Upper lobe of left lung (tissue), 6 donors: ENCODE results near the gene MCTP1. TPM values are rescaled to one million over a fixed set of nuclear protein-coding genes. Genes with fewer than 3 reads are reported as not detected.
A peak's percentile ranks its signal among the peaks of the same experiment; 100 is the strongest.

Experiments used
- ATAC-seq, 2 donors: fragments of 200-7000 bp; cut with Tn5 transposase; one replicate each; pipeline ENCODE4 v1.9.1; 2022; ENCODE audit warnings: mild to moderate bottlenecking in 2 of 2, moderate library complexity in 2 of 2; ENCODE audit not compliant: low FRiP score in 2 of 2
- DNase-seq, 2 donors: peaks; one replicate each; pipeline ENCODE4 v3.0.0-alpha.2; 2019 to 2020
- H3K27ac ChIP-seq, 4 donors: fragments of 200-600 bp; sonication (generic); one replicate each; pipeline ENCODE4 v1.5.1; 2016 to 2019
- H3K27me3 ChIP-seq, 4 donors: fragments of 200-600 bp; sonication (generic); one replicate each; pipeline ENCODE4 v1.5.1; 2017 to 2019
- H3K36me3 ChIP-seq, 4 donors: fragments of 200-600 bp; sonication (generic); one replicate each; pipeline ENCODE4 v1.5.1; 2016 to 2019
- H3K4me1 ChIP-seq, 4 donors: fragments of 200-600 bp; sonication (generic); one replicate each; pipeline ENCODE4 v1.5.1; 2018 to 2019
- H3K4me3 ChIP-seq, 4 donors: fragments of 200-600 bp; sonication (generic); one replicate each; pipeline ENCODE4 v1.5.1; 2017 to 2019; ENCODE audit warnings: mild to moderate bottlenecking in 2 of 4, moderate library complexity in 1 of 4
- H3K9me3 ChIP-seq, 4 donors: fragments of 200-600 bp; sonication (generic); one replicate each; pipeline ENCODE4 v1.5.1; 2018 to 2019
- CTCF ChIP-seq, 6 experiments: fragments of 450-650 bp in 4 of 6; fragments of 200-600 bp in 2 of 6; sonication (generic) in 2 of 6; IDR thresholded peaks; one replicate each; pipeline ENCODE4 v1.5.1; 2016 to 2019; ENCODE audit warnings: antibody characterized with exemption in 6 of 6
- EP300 ChIP-seq, 4 donors: sonication (generic); formaldehyde crosslinking; IDR thresholded peaks; one replicate each; pipeline ENCODE4 v1.5.1; 2017; ENCODE audit warnings: antibody characterized with exemption in 4 of 4, control low read depth in 2 of 4
- POLR2A ChIP-seq, 4 donors: fragments of 450-650 bp; IDR thresholded peaks; one replicate each; pipeline ENCODE4 v1.5.1; 2016 to 2017; ENCODE audit warnings: antibody characterized with exemption in 4 of 4, mild to moderate bottlenecking in 2 of 4
- POLR2AphosphoS5 ChIP-seq, 2 donors: sonication (generic); formaldehyde crosslinking; IDR thresholded peaks; one replicate each; pipeline ENCODE4 v1.5.1; 2017; ENCODE audit warnings: antibody characterized with exemption in 2 of 2
- WGBS, 2 donors: methylation state at CpG; one replicate each; pipeline ENCODE4 v1.1.5; 2017 to 2018; 5-methylcytosine and 5-hydroxymethylcytosine counted together
- total RNA-seq, 6 donors: library from RNA; depleted of rRNA in 4 of 6; stranded (reverse); fragments of >200 nt in 4 of 6; gene quantifications; one replicate each; pipeline versions ENCODE4 v1.1.0 to v1.2.1, GENCODE V29; 2016 to 2021
- donor health status: DM: no; HTN: no; CAD: no; lungs with moderate emphysema.
- donor health status: DM: no; HTN: yes; CAD: no; lungs with severe emphysema.

The MCTP1 gene
- total RNA-seq, 6 donors from 2014 or later = 30.4 to 43.8 (median 38.3) TPM

DNA sequence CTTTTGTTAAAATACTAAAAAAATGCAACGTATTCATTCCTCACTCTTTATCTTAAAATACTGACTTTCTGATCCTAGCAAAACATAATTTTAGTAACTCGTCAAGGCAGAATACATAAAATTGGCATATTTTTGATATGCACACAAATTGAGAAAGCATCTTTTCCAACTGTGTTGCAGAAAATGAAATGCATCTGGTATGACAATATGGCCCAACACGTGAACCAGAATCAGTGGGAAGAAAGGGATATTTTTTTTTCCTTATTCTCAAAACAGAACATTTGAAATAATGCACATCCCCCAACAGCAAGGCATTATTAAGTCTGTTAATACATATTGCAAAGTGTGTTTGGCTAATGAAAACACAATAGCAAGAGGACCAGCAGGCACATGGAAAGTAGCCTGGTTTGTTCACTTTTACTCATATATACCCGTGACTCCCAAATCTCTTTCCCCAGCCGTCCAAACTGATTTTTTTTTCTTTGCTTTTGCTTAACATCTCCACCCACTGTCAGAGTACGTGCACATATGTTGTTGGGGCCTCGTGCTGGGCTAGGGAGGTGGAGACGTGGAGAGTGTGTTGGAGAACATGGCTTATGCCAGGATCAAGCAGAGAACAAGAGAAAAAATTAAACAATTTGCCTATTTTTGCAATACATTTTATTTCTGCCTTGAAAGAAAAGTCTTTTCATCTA lies 4.3 kb downstream of the MCTP1 start:
- no peak for DNase-seq
- Histone ChIP-seq H3K27ac (no peak overlapping the region), H3K27me3 (peaks cover 0 to 28% (median 9%) of the 10 kb centered on the region in 4 donors), H3K4me3 (no peak overlapping the region), H3K9me3 (no peaks in the 10 kb centered on the region), H3K36me3 (no peaks in the 10 kb centered on the region), H3K4me1 (peaks cover 20 to 26% (median 23%) of the 10 kb centered on the region in 4 donors)
- TF ChIP-seq POLR2A (IDR thresholded peaks at IDR 0.05) = no peak
- TF ChIP-seq POLR2AphosphoS5 (IDR thresholded peaks at IDR 0.05) = no peak
- TF ChIP-seq EP300 (IDR thresholded peaks at IDR 0.05) = no peak
- no peak for TF ChIP-seq CTCF (IDR thresholded peaks at IDR 0.05)
- WGBS, 2 donors = 61 to 70% methylated on average over 8 of the region's 8 CpGs
- ATAC-seq = no peak

- DNase-seq = no peak
- 52 to 66% methylated on average over 5 of the region's 5 CpGs for WGBS, 2 donors
- no peak for TF ChIP-seq CTCF (IDR thresholded peaks at IDR 0.05)
- TF ChIP-seq EP300 (IDR thresholded peaks at IDR 0.05) = no peak
- TF ChIP-seq POLR2AphosphoS5 (IDR thresholded peaks at IDR 0.05) = no peak
- TF ChIP-seq POLR2A (IDR thresholded peaks at IDR 0.05) = no peak
- no peak overlapping the region for H3K4me3 ChIP-seq
- peak in 1 of 2 donors; percentile 40 for ATAC-seq
- H3K27me3 ChIP-seq = no peaks in the 10 kb centered on the region
- no peaks in the 10 kb centered on the region for H3K4me1 ChIP-seq
- H3K27ac ChIP-seq = no peak overlapping the region
- no peaks in the 10 kb centered on the region for H3K36me3 ChIP-seq
- H3K9me3 ChIP-seq = no peaks in the 10 kb centered on the region
These were observed 10.9 kb downstream of the MCTP1 start for GRCh38 chr5:95274011-95274410.

DNA sequence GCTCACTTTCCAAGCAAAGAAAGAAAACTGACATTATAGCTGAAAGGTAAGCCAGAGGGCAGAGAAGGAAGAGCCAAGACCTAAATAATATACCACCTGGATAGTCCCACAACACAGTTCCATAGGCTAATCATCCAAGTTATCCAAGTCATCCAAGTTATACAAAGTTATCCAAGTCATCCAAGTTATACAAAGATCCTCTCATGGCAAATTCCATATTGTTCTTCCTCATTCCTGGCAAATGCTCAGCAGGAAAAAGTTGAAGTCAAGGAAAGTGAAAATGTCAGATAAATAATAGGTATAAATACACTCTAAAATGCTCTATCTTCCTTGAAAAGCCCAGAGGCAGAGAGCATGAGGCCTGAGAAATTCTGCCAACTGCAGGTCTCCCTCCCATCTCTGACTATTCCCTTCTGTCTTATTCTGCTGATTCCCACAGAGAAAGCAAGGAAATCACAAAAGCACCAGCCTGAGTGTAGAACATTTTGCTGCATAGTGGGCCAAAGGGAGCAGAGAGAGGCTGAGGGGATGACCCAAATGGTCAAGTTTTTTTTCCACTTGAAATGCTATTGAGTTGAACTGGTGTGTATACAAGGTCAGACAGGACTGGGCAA lies 12.5 kb downstream of the MCTP1 start:
- Histone ChIP-seq H3K27ac (no peak overlapping the region), H3K36me3 (no peaks in the 10 kb centered on the region), H3K4me1 (no peaks in the 10 kb centered on the region), H3K9me3 (no peaks in the 10 kb centered on the region), H3K27me3 (no peaks in the 10 kb centered on the region), H3K4me3 (no peak overlapping the region)
- DNase-seq = no peak
- TF ChIP-seq POLR2AphosphoS5 (IDR thresholded peaks at IDR 0.05) (no peak), CTCF (IDR thresholded peaks at IDR 0.05) (no peak), EP300 (IDR thresholded peaks at IDR 0.05) (no peak), POLR2A (IDR thresholded peaks at IDR 0.05) (no peak)
- ATAC-seq = no peak

- Histone ChIP-seq H3K4me3 (no peak overlapping the region), H3K27ac (no peak overlapping the region), H3K4me1 (no peaks in the 10 kb centered on the region), H3K27me3 (no peaks in the 10 kb centered on the region), H3K36me3 (no peaks in the 10 kb centered on the region), H3K9me3 (no peaks in the 10 kb centered on the region)
- ATAC-seq (peak in 1 of 2 donors; percentile 32), DNase-seq (no peak)
- TF ChIP-seq CTCF (IDR thresholded peaks at IDR 0.05) (no peak), POLR2A (IDR thresholded peaks at IDR 0.05) (no peak), POLR2AphosphoS5 (IDR thresholded peaks at IDR 0.05) (no peak), EP300 (IDR thresholded peaks at IDR 0.05) (no peak)
- 69% methylated on average over 3 of the region's 3 CpGs for WGBS, 2 donors
These were observed 21.8 kb downstream of the MCTP1 start for GRCh38 chr5:95262933-95263660.
